ENCODE data around the gene NFASC.
A peak's percentile ranks its signal among the peaks of the same experiment; 100 is the strongest.

The NFASC gene

GRCh38 chr1:204863024-204863423, 7.6 kb upstream of the NFASC start:
- DNase-seq = no peak

GRCh38 chr1:204863730-204864129, 6.9 kb upstream of the NFASC start:
- DNase-seq = no peak

GRCh38 chr1:204866051-204866596, 4.5 kb upstream of the NFASC start:
- DNase-seq = no peak

GRCh38 chr1:204867203-204867602, 3.5 kb upstream of the NFASC start:
- no peak for DNase-seq

- DNase-seq = no peak
Measured at GRCh38 chr1:204867666-204868339, 2.9 kb upstream of the NFASC start.

- peak; percentile 64 for DNase-seq
Measured at GRCh38 chr1:204868340-204868700, 2.3 kb upstream of the NFASC start.

- no peak for DNase-seq
Measured at GRCh38 chr1:204869097-204869496, 1.6 kb upstream of the NFASC start.

- DNase-seq = no peak
Measured at GRCh38 chr1:204871405-204872037, 859 bp downstream of the NFASC start.

GRCh38 chr1:204872262-204872881, 1.7 kb downstream of the NFASC start:
- no peak for DNase-seq

GRCh38 chr1:204873176-204873575, 2.5 kb downstream of the NFASC start:
- DNase-seq = no peak

GRCh38 chr1:204873714-204874113, 3.1 kb downstream of the NFASC start:
- no peak for DNase-seq

GRCh38 chr1:204874274-204874673, 3.6 kb downstream of the NFASC start:
- no peak for DNase-seq

- DNase-seq = no peak
Measured at GRCh38 chr1:204875255-204875654, 4.6 kb downstream of the NFASC start.

- no peak for DNase-seq
Measured at GRCh38 chr1:204878621-204879234, 8.1 kb downstream of the NFASC start.

- no peak for DNase-seq
Measured at GRCh38 chr1:204879351-204879750, 8.7 kb downstream of the NFASC start.

- no peak for DNase-seq
Measured at GRCh38 chr1:204880906-204881305, 10.2 kb downstream of the NFASC start.

- no peak for DNase-seq
Measured at GRCh38 chr1:204882479-204882878, 11.8 kb downstream of the NFASC start.

GRCh38 chr1:204883405-204883804, 12.7 kb downstream of the NFASC start:
- no peak for DNase-seq

GRCh38 chr1:204885288-204885711, 14.6 kb downstream of the NFASC start:
- DNase-seq = no peak

GRCh38 chr1:204885790-204886189, 15.1 kb downstream of the NFASC start:
- no peak for DNase-seq

GRCh38 chr1:204887846-204888245, 17.2 kb downstream of the NFASC start:
- DNase-seq = no peak

GRCh38 chr1:204888294-204888693, 17.6 kb downstream of the NFASC start:
- DNase-seq = no peak

- DNase-seq = no peak
Measured at GRCh38 chr1:204889681-204890383, 19.2 kb downstream of the NFASC start.

All from right hindlimb (tissue), 1 donor.